Osteocyte (in vitro differentiated cells): Measurements from ENCODE around the gene MDGA2. TPM values are rescaled to one million over a fixed set of nuclear protein-coding genes. Genes with fewer than 3 reads are reported as not detected.

Source experiments
- DNase-seq: peaks from one replicate; pipeline ENCODE4 v3.0.0; 2021; ENCODE audit warnings: mixed read lengths; ENCODE audit not compliant: unreplicated experiment; ENCODE audit errors: extremely low spot score
- H3K27ac Mint-ChIP-seq: one replicate; pipeline ENCODE4 v1.8.0; 2021; ENCODE audit warnings: mild to moderate bottlenecking, mixed read lengths; ENCODE audit not compliant: unreplicated experiment
- H3K27me3 Mint-ChIP-seq: one replicate; pipeline ENCODE4 v1.8.0; 2021; ENCODE audit warnings: mixed read lengths; ENCODE audit not compliant: unreplicated experiment
- H3K36me3 Mint-ChIP-seq: one replicate; pipeline ENCODE4 v1.8.0; 2021; ENCODE audit warnings: mixed read lengths; ENCODE audit not compliant: unreplicated experiment
- H3K4me1 Mint-ChIP-seq: one replicate; pipeline ENCODE4 v1.8.0; 2021; ENCODE audit warnings: mixed read lengths; ENCODE audit not compliant: unreplicated experiment
- H3K4me3 Mint-ChIP-seq: one replicate; pipeline ENCODE4 v1.8.0; 2021; ENCODE audit warnings: mild to moderate bottlenecking, moderate library complexity, mixed read lengths; ENCODE audit not compliant: unreplicated experiment
- H3K9me3 Mint-ChIP-seq: one replicate; pipeline ENCODE4 v1.8.0; 2021; ENCODE audit warnings: mixed read lengths; ENCODE audit not compliant: unreplicated experiment
- total RNA-seq: library from RNA; stranded (reverse); gene quantifications from 2 replicates; pipeline ENCODE4 v1.2.1, GENCODE V29; 2021
- TF ChIP-seq, protein P1 (sequence below): fragments of 200-600 bp; sonication (generic); IDR thresholded peaks from 2 replicates; pipeline ENCODE4 v1.5.0; 2021; ENCODE audit warnings: antibody characterized with exemption, mild to moderate bottlenecking, moderate library complexity

Gene MDGA2
- total RNA-seq, 1 donor from 2014 or later, result 0.19 TPM

DNA sequence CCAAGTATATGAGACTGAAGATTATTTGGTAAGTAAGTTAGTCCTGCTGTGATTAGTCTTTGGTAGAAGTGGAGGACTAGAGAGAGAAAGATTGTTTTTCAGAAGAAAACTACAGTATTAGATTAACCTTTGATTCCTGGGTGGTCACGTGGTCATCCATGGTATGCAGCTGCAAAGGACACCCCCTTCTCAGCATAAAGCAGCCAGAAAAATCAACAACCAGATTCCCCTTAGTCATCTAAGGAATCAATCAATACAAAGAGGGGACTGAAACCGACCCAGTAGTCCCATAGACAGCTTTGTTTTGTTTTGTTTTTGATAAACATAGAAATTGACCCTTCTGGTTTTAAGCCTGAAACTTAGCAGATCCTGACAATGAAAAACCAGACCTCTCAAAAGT lies 30.3 kb upstream of the MDGA2 start:
- Mint-ChIP-seq H3K36me3 (no peaks in the 10 kb centered on the region), H3K9me3 (no peaks in the 10 kb centered on the region), H3K4me1 (no peaks in the 10 kb centered on the region), H3K27me3 (no peaks in the 10 kb centered on the region), H3K4me3 (no peak overlapping the region), H3K27ac (no peak overlapping the region)
- TF ChIP-seq, protein P1, sequence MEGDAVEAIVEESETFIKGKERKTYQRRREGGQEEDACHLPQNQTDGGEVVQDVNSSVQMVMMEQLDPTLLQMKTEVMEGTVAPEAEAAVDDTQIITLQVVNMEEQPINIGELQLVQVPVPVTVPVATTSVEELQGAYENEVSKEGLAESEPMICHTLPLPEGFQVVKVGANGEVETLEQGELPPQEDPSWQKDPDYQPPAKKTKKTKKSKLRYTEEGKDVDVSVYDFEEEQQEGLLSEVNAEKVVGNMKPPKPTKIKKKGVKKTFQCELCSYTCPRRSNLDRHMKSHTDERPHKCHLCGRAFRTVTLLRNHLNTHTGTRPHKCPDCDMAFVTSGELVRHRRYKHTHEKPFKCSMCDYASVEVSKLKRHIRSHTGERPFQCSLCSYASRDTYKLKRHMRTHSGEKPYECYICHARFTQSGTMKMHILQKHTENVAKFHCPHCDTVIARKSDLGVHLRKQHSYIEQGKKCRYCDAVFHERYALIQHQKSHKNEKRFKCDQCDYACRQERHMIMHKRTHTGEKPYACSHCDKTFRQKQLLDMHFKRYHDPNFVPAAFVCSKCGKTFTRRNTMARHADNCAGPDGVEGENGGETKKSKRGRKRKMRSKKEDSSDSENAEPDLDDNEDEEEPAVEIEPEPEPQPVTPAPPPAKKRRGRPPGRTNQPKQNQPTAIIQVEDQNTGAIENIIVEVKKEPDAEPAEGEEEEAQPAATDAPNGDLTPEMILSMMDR, result no peak
- DNase-seq, result no peak

DNA sequence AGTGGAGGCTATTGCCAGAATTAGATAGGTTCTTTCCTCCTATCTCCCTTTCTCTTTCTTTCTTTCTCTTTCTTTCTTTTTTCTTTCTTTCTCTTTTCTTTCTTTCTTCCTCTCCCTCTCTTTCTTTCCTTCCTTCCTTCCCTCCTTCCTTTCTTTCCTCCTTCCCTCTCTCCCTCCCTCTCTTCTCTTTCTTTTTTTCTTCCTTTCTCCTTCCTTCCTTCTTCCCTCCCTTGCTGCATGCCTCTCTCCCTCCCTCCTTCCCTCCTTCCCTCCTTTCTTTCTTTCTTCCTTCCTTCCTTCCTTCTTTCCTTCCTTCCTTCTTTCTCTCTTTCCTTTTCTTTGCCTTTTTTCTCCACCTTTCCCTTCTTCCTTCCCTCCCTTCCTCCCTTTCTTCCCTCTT lies 16.4 kb upstream of the MDGA2 start:
- Mint-ChIP-seq H3K36me3 (peaks cover 2% of the 10 kb centered on the region), H3K27ac (no peak overlapping the region), H3K4me3 (no peak overlapping the region), H3K9me3 (peaks cover 6% of the 10 kb centered on the region), H3K4me1 (no peaks in the 10 kb centered on the region), H3K27me3 (peaks cover 19% of the 10 kb centered on the region)
- no peak for DNase-seq
- TF ChIP-seq, protein P1, result no peak

DNA sequence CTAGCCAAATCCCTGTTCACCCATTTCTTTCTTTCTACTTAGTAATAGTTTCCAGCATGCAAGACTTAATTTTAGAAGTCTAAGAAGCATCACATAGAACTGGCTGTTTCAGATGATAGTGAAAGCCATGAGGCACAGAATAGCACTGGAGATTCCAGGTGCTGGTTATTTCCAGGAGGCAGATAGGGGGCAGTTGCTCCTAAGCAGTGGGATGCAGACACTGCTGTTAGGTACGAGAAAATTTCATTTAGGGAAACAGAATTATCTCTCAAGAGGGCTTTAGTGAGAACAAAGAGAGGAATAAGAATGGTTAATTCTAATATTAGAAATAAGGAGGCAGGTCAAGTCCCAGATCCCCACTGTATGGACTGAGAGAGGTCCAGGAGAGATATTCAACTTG lies 3.6 kb upstream of the MDGA2 start:
- TF ChIP-seq, protein P1, result peak; percentile 21
- DNase-seq, result no peak
- H3K9me3 Mint-ChIP-seq, result no peaks in the 10 kb centered on the region
- H3K4me1 Mint-ChIP-seq, result peaks cover 17% of the 10 kb centered on the region
- no peak overlapping the region for H3K4me3 Mint-ChIP-seq
- H3K27ac Mint-ChIP-seq, result no peak overlapping the region
- H3K27me3 Mint-ChIP-seq, result peaks cover 63% of the 10 kb centered on the region
- no peaks in the 10 kb centered on the region for H3K36me3 Mint-ChIP-seq

DNA sequence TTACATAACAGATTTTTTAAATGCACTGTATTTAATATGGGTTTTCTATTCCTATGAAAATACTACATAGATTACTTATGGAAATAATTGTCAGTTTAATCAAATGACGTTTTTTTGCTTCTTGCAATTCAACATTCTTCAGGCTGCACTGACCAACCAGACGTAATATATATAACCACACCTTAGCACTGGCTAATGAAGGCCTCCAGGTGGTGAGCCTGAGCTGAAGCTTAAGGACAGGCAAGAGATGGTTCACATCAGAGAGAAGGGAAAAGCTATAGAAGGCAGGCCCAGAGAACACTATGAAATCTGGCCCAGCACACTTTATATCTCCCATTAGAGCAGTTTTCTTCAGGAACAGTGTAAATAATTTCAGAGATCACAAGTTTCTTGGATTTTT lies 2.8 kb upstream of the MDGA2 start:
- H3K4me3 Mint-ChIP-seq, result no peak overlapping the region
- peaks cover 68% of the 10 kb centered on the region for H3K27me3 Mint-ChIP-seq
- TF ChIP-seq, protein P1, result no peak
- no peak overlapping the region for H3K27ac Mint-ChIP-seq
- no peaks in the 10 kb centered on the region for H3K36me3 Mint-ChIP-seq
- peaks cover 20% of the 10 kb centered on the region for H3K4me1 Mint-ChIP-seq
- no peaks in the 10 kb centered on the region for H3K9me3 Mint-ChIP-seq
- no peak for DNase-seq

DNA sequence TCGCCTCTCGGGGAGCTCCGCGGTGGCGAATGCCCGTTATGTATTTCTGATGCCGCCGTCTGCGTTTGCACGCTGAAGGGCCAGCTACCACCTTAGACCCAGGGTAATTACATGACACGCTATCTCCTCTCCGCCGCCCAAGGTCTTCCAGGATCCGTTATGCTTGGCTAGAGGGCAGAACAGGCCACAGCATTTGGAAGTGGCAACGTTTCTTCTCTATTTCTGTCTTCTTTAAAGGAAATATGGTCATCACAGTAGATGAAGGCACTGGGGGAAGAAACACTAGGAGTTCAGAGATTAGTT lies 861 bp upstream of the MDGA2 start:
- peaks cover 67% of the 10 kb centered on the region for H3K27me3 Mint-ChIP-seq
- H3K27ac Mint-ChIP-seq, result no peak overlapping the region
- no peaks in the 10 kb centered on the region for H3K36me3 Mint-ChIP-seq

More for the DNA sequence above, 861 bp upstream of the MDGA2 start:
- Mint-ChIP-seq H3K9me3 (no peaks in the 10 kb centered on the region), H3K4me3 (peak overlapping the region; percentile 75), H3K4me1 (peaks cover 20% of the 10 kb centered on the region)
- TF ChIP-seq, protein P1, result no peak
- DNase-seq, result no peak
